Endothelial cell of umbilical vein (primary cell): ENCODE measurements around the gene TMEM37. TPM values are rescaled to one million over a fixed set of nuclear protein-coding genes. Genes with fewer than 3 reads are reported as not detected.

Source experiments
- BruUV-seq: library from RNA; stranded (reverse); fragments of 400-500 nt; replicated peaks from 2 replicates; lab custom pipeline; 2021; lab: Mats Ljungman, UMichigan
- CTCF ChIA-PET: fragments of 300-600, 350-600 bp; sonication (Branson Sonifier 250); formaldehyde crosslinking; loops from one replicate; lab custom pipeline; 2021; ENCODE audit warnings: antibody characterized with exemption, inconsistent platforms; lab: Charles Lee
- POLR2A ChIA-PET: fragments of 300-600, 350-600 bp; sonication (Branson Sonifier 250); formaldehyde crosslinking; loops from one replicate; lab custom pipeline; 2021; ENCODE audit warnings: antibody characterized with exemption, inconsistent platforms; lab: Charles Lee
- DNase-seq: peaks from one replicate; pipeline ENCODE4 v3.0.0-alpha.2; 2011; ENCODE audit warnings: low read depth, low spot score
- FAIRE-seq: peaks from 2 replicates; lab custom pipeline; 2011; peaks lifted over from hg19 to GRCh38; lab: Jason Lieb, UNC
- H2AFZ ChIP-seq: 2 replicates; pipeline ENCODE4 v1.6.0; 2012; ENCODE audit warnings: low read depth, low read length, control low read depth, inconsistent platforms
- H3K27ac ChIP-seq: 2 replicates; pipeline ENCODE4 v1.5.1; 2011; ENCODE audit warnings: low read depth, mild to moderate bottlenecking, control low read depth, low read length, moderate library complexity; ENCODE audit not compliant: insufficient read depth
- H3K27me3 ChIP-seq, 2 experiments: 2 replicates each; pipeline versions ENCODE4 v1.6.0 to v1.6.1; 2011; ENCODE audit warnings: low read length in 2 of 2, mixed read lengths in 1 of 2; ENCODE audit not compliant: control insufficient read depth in 2 of 2, insufficient read depth in 2 of 2
- H3K36me3 ChIP-seq, 2 experiments: 2 replicates in 1 of 2; 3 replicates in 1 of 2; pipeline ENCODE4 v1.5.1; 2011; ENCODE audit warnings: low read length in 2 of 2, mild to moderate bottlenecking in 1 of 2, moderate library complexity in 1 of 2; ENCODE audit not compliant: control insufficient read depth in 2 of 2, insufficient read depth in 2 of 2; ENCODE audit errors: extremely low read depth in 1 of 2
- H3K4me1 ChIP-seq: 3 replicates; pipeline ENCODE4 v1.5.1; 2011; ENCODE audit warnings: mild to moderate bottlenecking, low read length; ENCODE audit not compliant: control insufficient read depth, insufficient read depth; ENCODE audit errors: extremely low read depth
- H3K4me2 ChIP-seq: 2 replicates; pipeline ENCODE4 v1.6.1; 2011; ENCODE audit warnings: low read length, control low read depth, mixed read lengths; ENCODE audit not compliant: insufficient read depth
- H3K4me3 ChIP-seq, 3 experiments: fragments of 200-600 bp in 1 of 3; sonication (generic), shearing (Covaris generic) in 1 of 3; replicated peaks in 1 of 3; 2 replicates each; pipeline ENCODE4 v1.5.1; 2011 to 2016; ENCODE audit warnings: control low read depth in 3 of 3, low read length in 3 of 3, mild to moderate bottlenecking in 2 of 3, inconsistent platforms in 1 of 3, low read depth in 1 of 3, moderate library complexity in 1 of 3; ENCODE audit not compliant: insufficient read depth in 1 of 3
- H3K79me2 ChIP-seq: 2 replicates; pipeline ENCODE4 v1.6.0; 2012; ENCODE audit warnings: low read length, inconsistent platforms; ENCODE audit not compliant: control insufficient read depth, insufficient read depth
- H3K9ac ChIP-seq: replicated peaks from 2 replicates; pipeline ENCODE3; 2011; ENCODE audit warnings: low read length, control low read depth; ENCODE audit not compliant: insufficient read depth; ENCODE audit errors: extremely low read depth
- H3K9me1 ChIP-seq: replicated peaks from 3 replicates; pipeline ENCODE4 v1.6.0; 2011; ENCODE audit warnings: mild to moderate bottlenecking, low read length; ENCODE audit not compliant: control insufficient read depth, insufficient read depth; ENCODE audit errors: extremely low read depth
- H3K9me3 ChIP-seq: replicated peaks from 2 replicates; pipeline ENCODE4 v1.5.1; 2012; ENCODE audit warnings: low read length, inconsistent platforms; ENCODE audit not compliant: control insufficient read depth, insufficient read depth
- H4K20me1 ChIP-seq: replicated peaks from 2 replicates; pipeline ENCODE3; 2011; ENCODE audit warnings: mild to moderate bottlenecking, low read length; ENCODE audit not compliant: control insufficient read depth, insufficient read depth; ENCODE audit errors: extremely low read depth
- CTCF ChIP-seq, 2 donors: IDR thresholded peaks; 1 replicate in 1 of 2; 2 replicates in 1 of 2; pipeline ENCODE4 v1.5.1; 2011; ENCODE audit warnings: low read length in 2 of 2, mild to moderate bottlenecking in 2 of 2, moderate library complexity in 2 of 2, control low read depth in 1 of 2, inconsistent platforms in 1 of 2, low read depth in 1 of 2; ENCODE audit not compliant: insufficient read depth in 1 of 2; ENCODE audit errors: extremely low read depth in 1 of 2
- EZH2 ChIP-seq: IDR thresholded peaks from 2 replicates; pipeline ENCODE4 v1.6.1; 2012; ENCODE audit warnings: borderline replicate concordance, low read depth, mild to moderate bottlenecking, moderate library complexity, low read length, inconsistent platforms; ENCODE audit not compliant: severe bottlenecking
- FOS ChIP-seq: IDR thresholded peaks from 2 replicates; pipeline ENCODE4 v1.6.1; 2011; ENCODE audit warnings: mild to moderate bottlenecking, low read length, moderate library complexity, borderline replicate concordance; ENCODE audit not compliant: insufficient read depth
- GATA2 ChIP-seq: IDR thresholded peaks from 2 replicates; pipeline ENCODE4 v1.7.0; 2011; ENCODE audit warnings: low read depth, mild to moderate bottlenecking, moderate library complexity, mixed read lengths, low read length; ENCODE audit not compliant: insufficient read length, insufficient read depth
- JUN ChIP-seq: IDR thresholded peaks from 2 replicates; pipeline ENCODE4 v1.6.1; 2011; ENCODE audit warnings: borderline replicate concordance, low read depth; ENCODE audit not compliant: insufficient read length, insufficient read depth
- MAX ChIP-seq: IDR thresholded peaks from 2 replicates; pipeline ENCODE4 v1.6.1; 2011; ENCODE audit not compliant: insufficient read depth, insufficient read length
- MYC ChIP-seq: IDR thresholded peaks from one replicate; pipeline ENCODE4 v1.6.1; 2011; ENCODE audit warnings: mild to moderate bottlenecking, low read depth, low read length
- POLR2A ChIP-seq: IDR thresholded peaks from 2 replicates; pipeline ENCODE4 v1.6.1; 2012; ENCODE audit warnings: low read depth, mild to moderate bottlenecking, control low read depth, low read length
- POLR2AphosphoS5 ChIP-seq: IDR thresholded peaks from 2 replicates; pipeline ENCODE4 v1.6.1; 2012; ENCODE audit warnings: low read depth, mild to moderate bottlenecking, control low read depth, low read length, moderate library complexity; ENCODE audit not compliant: insufficient read depth
- dilution Hi-C: fragments of 300-500 bp; cut with MboI; formaldehyde crosslinking; loops from one replicate; pipeline ENCODE4 v1.15.0; 2019; ENCODE audit warnings: low sequenced_read_pairs; ENCODE audit not compliant: extremely low pct_ligation_motif_present
- intact Hi-C: fragments of 100-400 bp; cut with micrococcal nuclease; formaldehyde crosslinking; loops from one replicate; pipeline ENCODE4 v1.10.0; 2022
- polyA plus RNA-seq, 4 experiments: library from polyadenylated mRNA; depleted of rRNA in 3 of 4; stranded (reverse) in 3 of 4; unstranded in 1 of 4; fragments of >200 nt; gene quantifications; 2 replicates each; pipeline versions ENCODE4 v1.2.1 to v1.2.3, GENCODE V29; 2011 to 2012; ENCODE audit warnings: missing spikeins in 1 of 4
- total RNA-seq: library from RNA; stranded (reverse); gene quantifications from 2 replicates; pipeline ENCODE4 v1.2.3, GENCODE V29; 2021

TMEM37 gene
- total and polyA plus RNA-seq, 2 donors (not counting 3 experiments of a cell fraction or from before 2014, with no cell fraction given), result 3.5 to 16.2 TPM

GRCh38 chr2:119475225-119475856 lies 43.7 kb downstream of the TMEM37 start:
- H2AFZ ChIP-seq, result no peak overlapping the region
- intact Hi-C loops, result loop anchor here (5.0 kb wide), 5 partner anchors 158 to 593 kb away; no protein-coding TSS in a partner anchor
- H3K4me3 ChIP-seq, result no peak overlapping the region
- no peak for DNase-seq
- ChIA-PET CTCF (interaction anchor here (1.1 to 4.4 kb wide), 7 partner anchors 8 to 594 kb away, joined by 3 to 151 read pairs (median 8); no protein-coding TSS in a partner anchor), POLR2A (no interaction called here)
- H3K9ac ChIP-seq, result no peak overlapping the region
- no peaks in the 10 kb centered on the region for H3K4me1 ChIP-seq
- dilution Hi-C loops, result no loop called here
- H3K9me3 ChIP-seq, result no peaks in the 10 kb centered on the region
- H3K9me1 ChIP-seq, result no peaks in the 10 kb centered on the region
- peaks cover 0 to 3% of the 10 kb centered on the region in 2 experiments for H3K27me3 ChIP-seq
- FAIRE-seq, result no peak
- BruUV-seq, result no TSS peak
- TF ChIP-seq POLR2A (no peak), CTCF (IDR thresholded peaks at IDR 0.05; ENCODE audit: extremely low read depth in 1 of 2, insufficient read depth in 1 of 2, low read depth in 1 of 2, low read length in 2 of 2) (no peak), FOS (no peak), MAX (no peak), GATA2 (no peak), MYC (no peak), EZH2 (no peak), JUN (no peak), POLR2AphosphoS5 (no peak)
- no peaks in the 10 kb centered on the region for H3K79me2 ChIP-seq
- H3K36me3 ChIP-seq, result no peaks in the 10 kb centered on the region
- no peak overlapping the region for H3K27ac ChIP-seq
- H4K20me1 ChIP-seq, result no peaks in the 10 kb centered on the region
- no peak overlapping the region for H3K4me2 ChIP-seq
